HFF-Myc (cell line): ENCODE measurements around the gene C19orf47.

Experiments
- DNase-seq: peaks from one replicate; pipeline ENCODE4 v3.0.0-alpha.2; 2011; ENCODE audit warnings: low read depth; ENCODE audit errors: extremely low read depth
- H3K4me3 ChIP-seq: replicated peaks from 2 replicates; pipeline ENCODE4 v1.5.1; 2011; ENCODE audit warnings: low read depth, mild to moderate bottlenecking, control low read depth, low read length
- CTCF ChIP-seq: IDR thresholded peaks from 2 replicates; pipeline ENCODE4 v1.5.1; 2012; ENCODE audit warnings: mild to moderate bottlenecking, low read depth, low read length, control low read depth; ENCODE audit errors: missing control alignments

Gene C19orf47

GRCh38 chr19:40286971-40287421 is 61.2 kb downstream of the C19orf47 start:
- no peak for TF ChIP-seq CTCF
- no peak overlapping the region for H3K4me3 ChIP-seq
- no peak for DNase-seq

DNA sequence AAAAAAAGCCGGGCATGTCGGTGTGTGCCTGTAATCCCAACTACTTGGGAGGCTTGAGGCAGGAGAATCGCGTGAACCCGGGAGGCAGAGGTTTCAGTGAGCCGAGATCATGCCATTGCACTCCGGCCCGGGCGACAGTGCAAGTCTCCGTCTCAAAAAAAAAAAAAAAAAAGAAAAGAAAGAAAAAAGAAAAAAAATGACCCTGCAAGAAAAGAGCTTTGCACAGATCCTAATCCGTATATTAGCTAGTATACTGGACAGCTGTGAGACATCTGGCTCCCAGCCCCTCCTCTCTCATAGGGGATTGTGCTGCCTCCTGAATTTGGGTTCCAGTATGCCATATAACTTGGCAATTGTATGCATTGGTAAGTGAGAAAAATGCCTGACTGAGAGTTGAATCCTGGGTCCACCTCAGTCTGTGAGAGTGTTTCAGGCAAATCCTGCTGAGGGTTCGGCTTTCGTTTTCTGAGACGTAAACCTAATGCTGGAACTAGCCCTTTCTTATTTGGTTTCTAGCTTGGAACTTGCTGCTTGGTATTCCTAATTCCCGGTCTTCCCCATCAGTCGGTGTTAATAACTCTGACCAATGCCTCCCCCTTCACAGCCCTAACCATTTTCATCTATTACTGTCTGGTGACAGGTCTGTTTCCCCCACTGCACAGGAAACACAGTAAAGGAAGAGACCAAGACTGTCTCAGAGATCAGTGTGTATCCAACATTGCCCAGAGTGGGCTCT is 61.8 kb downstream of the C19orf47 start:
- TF ChIP-seq CTCF: no peak
- no peak for DNase-seq
- H3K4me3 ChIP-seq: peak overlapping the region; percentile 45

DNA sequence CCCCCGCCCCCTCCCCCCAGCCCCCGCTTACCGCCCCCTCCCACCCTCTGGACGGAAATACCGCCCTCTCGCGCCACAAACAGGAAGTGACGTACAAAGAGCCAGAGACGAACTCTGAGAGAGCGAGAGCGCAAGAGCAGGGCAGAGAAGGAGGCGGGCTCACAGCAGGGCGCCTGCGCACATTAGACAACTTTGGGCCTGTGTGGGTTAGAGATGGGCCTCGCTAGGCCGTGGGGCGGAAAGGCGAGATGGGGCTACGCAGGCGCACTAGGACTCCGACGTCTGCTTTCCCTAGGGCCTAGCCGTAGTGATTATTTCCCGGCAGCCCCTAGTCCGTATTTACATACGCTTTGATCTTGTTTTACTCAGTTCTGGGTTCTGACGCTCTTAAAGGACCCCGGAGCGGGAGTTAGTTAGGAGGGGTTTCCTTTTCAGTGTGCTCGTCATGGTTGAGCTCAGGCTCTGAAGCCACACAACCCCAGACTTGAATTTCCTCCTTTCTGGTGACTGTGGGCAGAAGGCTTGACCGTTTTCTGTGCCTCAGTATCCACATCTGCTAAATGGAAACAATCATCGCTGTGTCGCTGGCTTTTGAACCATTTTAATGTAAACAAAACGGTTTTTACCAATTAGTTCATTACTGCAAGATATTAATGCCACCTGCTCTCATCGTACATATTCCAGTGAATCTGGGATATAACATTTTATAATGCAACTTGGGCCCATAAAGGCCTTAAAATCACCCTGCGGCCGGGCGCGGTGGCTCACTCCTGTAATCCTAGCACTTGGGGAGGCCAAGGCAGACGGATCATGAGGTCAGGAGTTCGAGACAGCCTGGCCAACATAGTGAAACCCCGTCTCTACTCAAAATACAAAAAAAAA is 62.6 kb downstream of the C19orf47 start:
- DNase-seq: peak; percentile 98
- TF ChIP-seq CTCF: no peak
- H3K4me3 ChIP-seq: peak overlapping the region; percentile 70

GRCh38 chr19:40284501-40285352 is 63.5 kb downstream of the C19orf47 start, which contains the start of gene AKT2:
Gene AKT2 (minus strand): TSS chr19:40285345. CDS start chr19:40265267, 20,078 bp downstream.
- no peak for DNase-seq
- H3K4me3 ChIP-seq: peak within 1 kb of the TSS; percentile 70
- no peak for TF ChIP-seq CTCF

GRCh38 chr19:40284251-40284500 is 64.0 kb downstream of the C19orf47 start:
- TF ChIP-seq CTCF: no peak
- no peak for DNase-seq
- H3K4me3 ChIP-seq: peak overlapping the region; percentile 70

- no peak for DNase-seq
- H3K4me3 ChIP-seq: peak overlapping the region; percentile 70
- TF ChIP-seq CTCF: no peak
Measured at GRCh38 chr19:40283414-40284250, 64.6 kb downstream of the C19orf47 start.
